HG03108 (cell line): ENCODE results near the gene PGBD5.

Experiments
- ATAC-seq: cut with Tn5 transposase; IDR thresholded peaks from one replicate; pipeline ENCODE4 v1.9.1; 2021; ENCODE audit warnings: moderate library complexity; ENCODE audit not compliant: unreplicated experiment

The PGBD5 gene

GRCh38 chr1:230283678-230284077, 142.5 kb downstream of the PGBD5 start:
- no peak for ATAC-seq

DNA sequence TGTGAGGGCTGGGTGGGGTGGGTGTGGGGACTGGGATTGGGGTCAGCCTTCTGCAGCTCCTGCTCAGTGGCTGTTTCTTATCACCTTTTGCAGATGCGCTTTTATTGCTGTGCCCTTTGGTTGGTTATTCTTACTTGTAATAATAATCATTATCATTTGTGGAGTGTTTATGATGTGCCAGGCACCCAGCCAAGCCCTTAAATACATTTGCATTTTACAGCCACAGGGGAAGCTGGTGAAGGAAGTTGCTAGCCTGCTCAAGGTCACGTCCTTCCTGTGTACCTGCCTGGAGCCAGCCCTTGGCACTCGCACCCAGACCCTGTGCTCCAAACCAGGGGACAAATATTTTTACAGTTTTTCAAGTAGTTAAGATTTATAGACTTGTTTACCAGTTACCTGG, 144.0 kb downstream of the PGBD5 start:
- peak; percentile 75 for ATAC-seq

GRCh38 chr1:230281556-230281955, 144.6 kb downstream of the PGBD5 start:
- ATAC-seq: no peak

- ATAC-seq: no peak
Observed at GRCh38 chr1:230280906-230281413, 145.2 kb downstream of the PGBD5 start.

GRCh38 chr1:230280054-230280795, 145.9 kb downstream of the PGBD5 start:
- ATAC-seq: no peak

- ATAC-seq: no peak
Observed at GRCh38 chr1:230279583-230279945, 146.6 kb downstream of the PGBD5 start.

- no peak for ATAC-seq
Observed at GRCh38 chr1:230278871-230279582, 147.1 kb downstream of the PGBD5 start.

- ATAC-seq: no peak
Observed at GRCh38 chr1:230278376-230278775, 147.8 kb downstream of the PGBD5 start.

DNA sequence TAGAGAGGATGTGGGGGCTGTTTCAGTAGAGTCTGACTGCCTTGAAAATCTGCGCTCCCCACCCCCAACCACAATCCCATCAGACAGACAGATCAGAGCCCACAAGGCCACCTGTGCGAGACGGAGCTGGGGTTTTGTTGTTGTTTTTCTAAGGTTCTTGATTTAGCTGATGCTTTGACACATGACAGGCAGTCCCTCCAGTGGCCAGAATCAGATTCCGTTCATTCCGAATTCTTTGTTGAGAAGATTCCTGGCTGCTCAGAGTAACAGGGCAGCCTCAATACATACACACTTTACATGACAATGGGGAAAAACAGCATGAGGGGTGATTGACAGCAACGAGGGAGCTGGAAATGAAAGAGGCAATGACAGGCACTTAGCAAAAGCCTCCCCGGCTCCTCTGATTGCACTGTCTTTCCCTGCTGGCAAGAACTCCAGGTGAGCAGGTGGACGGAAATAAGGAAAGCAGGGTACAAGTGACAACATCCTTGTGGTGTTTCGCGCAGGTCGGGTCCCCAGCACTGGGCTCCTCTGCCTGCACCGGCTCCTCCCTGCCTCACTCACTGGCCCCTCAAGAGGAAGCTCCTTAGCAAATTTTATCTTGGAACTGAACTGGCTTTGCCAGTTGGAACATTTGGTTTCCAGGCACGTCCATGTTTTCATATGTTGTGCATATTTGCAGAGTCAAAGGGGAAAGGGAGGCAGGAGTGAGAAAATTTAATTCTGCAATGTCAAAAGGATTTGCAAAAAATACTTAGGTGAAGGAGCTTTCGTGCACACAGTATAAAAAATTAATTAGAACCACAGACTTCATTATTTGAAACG, 148.7 kb downstream of the PGBD5 start:
- ATAC-seq: peak; percentile 36

- ATAC-seq: no peak
Observed at GRCh38 chr1:230276401-230276800, 149.7 kb downstream of the PGBD5 start.

DNA sequence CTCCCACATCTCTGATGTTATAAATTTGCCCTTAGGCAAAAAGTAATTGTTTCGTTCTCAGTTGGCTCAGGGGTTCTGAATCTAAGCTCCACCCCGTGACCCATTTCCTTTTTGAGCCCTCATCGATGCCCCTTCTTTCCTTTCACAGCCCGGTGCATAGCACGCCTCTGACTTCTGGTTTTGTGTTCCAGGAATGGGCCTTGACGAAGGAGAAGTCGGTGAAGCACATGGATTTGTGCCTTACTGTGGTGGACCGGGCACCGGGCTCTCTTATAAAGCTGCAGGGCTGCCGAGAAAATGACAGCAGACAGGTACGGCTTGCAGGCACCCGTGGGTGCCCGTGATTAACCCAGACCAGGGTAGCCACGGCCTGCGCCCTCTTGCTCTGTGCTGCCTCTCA, 151.9 kb downstream of the PGBD5 start:
- ATAC-seq: no peak

DNA sequence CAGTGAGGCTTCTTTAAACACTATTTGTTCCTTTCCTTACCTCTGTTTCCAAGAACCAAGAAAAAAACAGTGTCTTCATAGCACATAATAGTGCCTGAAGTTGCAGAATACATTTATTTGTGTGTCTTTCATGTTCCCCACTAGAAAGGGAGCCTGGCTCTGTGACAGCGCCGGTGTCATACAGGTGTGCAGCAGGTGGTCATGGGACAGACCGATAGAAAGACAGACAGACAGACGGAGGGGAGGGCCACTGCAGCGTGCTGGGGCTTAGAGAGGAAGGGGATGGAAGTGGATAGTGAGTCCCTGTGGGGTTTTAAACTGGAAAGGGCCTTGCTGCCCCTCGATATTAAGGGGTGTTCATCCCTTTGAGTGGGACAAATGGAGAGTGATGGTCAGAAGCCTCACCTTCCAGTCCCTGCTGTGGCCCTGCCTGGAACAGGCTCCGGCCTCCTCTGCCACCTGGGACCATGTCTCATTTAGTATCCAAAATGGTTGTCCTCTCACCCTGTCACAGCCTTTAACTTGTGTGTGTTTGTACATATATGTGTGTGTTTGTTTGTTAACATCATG, 152.9 kb downstream of the PGBD5 start:
- no peak for ATAC-seq

- no peak for ATAC-seq
Observed at GRCh38 chr1:230272557-230272956, 153.6 kb downstream of the PGBD5 start.

DNA sequence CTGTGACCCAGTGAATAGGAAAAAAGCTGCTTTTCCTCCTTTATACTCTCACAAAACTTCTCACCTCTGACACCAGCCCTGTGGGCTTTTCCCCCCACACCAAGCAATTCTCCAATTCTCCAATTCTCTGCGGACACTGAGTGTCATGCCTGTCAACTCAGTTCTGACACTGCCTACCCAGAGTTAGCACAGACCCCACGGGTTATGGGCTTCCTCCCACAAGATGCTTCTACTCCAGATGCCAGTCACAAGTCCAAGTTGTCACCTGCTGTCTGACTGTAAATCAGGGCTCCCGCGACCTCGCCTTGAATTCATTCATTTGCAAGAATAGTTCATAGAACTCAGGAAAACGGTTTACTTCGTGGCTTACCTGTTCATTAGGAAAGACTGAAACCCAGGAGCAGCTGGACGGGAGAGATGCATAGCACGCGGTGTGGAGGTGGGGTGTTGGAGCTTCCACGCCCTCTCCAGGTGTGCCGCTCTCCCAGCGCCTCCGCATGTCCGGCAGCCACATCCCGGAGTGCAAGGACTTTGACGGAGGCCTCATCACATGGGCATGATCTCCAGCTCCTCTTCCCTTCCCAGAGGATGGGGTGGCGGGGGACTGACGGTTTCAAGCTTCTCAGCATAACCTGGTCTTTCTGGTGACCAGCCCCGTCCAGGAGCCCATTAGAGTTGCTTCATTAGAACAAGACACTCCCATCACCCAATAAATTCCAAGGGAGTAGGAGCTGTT, 154.7 kb downstream of the PGBD5 start:
- ATAC-seq: no peak

DNA sequence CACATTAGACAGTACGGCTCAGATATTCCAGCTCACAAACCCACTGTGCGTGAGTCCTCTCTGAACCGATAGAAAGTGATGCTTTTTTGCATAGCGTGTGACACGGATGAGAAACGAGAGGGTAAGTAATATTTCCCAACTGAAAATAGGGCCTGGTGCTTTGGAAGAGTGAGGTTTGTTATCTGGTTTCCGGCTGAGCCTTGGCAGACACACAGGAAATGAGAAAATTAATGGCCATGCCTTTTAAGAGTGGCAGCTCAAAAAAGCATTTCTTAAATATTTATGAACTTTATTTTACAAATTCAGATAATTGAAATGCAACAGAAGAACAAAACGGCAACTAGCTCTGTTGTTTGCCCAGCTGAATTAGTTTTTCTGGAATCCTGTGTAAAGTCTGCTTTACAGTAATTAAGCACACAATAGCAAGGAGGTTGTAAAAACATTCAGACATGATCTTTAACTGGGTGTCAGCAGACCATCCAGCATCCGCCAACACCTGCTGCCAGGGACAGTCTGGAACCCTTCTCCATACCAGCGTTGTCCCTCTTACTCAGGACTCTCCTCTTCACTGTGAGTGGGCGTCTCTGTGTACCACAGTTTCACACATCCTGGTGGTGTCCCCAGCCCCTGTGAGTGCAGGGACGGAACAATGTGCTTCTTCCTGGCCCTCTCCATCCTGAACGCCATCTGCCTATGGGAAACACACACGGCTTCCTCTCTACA, 155.4 kb downstream of the PGBD5 start:
- peak; percentile 60 for ATAC-seq

GRCh38 chr1:230270185-230270558, 156.0 kb downstream of the PGBD5 start:
- ATAC-seq: no peak

GRCh38 chr1:230268371-230269170, 157.6 kb downstream of the PGBD5 start:
- ATAC-seq: no peak

DNA sequence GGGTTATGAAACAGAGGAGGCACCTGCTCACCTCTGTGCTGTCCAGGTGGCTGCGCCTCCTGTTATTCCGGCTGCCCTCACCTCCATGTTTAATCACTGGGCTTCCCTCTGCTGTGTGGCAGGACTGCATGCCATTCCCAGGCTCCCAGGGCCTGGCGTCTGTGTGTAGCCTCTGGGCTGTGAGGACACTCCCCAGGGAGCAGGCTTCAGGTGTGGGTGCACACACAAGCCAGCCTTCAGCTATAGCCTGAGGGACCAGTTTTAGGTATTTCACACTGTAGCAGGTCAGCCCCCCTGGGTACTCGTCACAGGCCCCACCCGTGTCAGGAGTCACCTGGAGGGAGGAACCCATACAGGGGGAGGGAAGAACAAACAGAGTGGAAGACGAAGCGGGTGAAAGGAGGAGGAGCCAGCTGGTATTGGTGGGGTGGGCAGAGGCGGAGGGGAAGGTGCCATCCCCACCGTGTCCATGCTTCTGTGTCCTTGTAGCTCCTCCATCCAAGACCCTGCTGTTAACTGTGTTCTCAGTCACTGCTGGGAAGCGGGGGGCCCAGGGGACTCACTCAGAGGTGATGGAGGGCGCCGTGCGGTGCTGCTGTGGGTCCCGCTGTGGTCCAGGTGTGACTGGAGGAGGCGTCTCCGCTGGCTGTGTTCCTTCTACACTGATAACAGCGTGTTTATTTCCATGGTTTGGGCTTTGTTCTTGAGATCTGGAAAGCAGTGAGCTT, 158.6 kb downstream of the PGBD5 start:
- no peak for ATAC-seq
